ENCODE data around the gene NMT1.

- TF ChIP-seq CTCF (IDR thresholded peaks at IDR 0.05) (no peak), POLR2A (IDR thresholded peaks at IDR 0.05) (no peak), EP300 (IDR thresholded peaks at IDR 0.05) (no peak)
Observed at GRCh38 chr17:45138911-45139532, 77.9 kb downstream of the NMT1 start.
